K562 (cell line): ENCODE measurements around the gene L3MBTL3. TPM values are rescaled to one million over a fixed set of nuclear protein-coding genes. Genes with fewer than 3 reads are reported as not detected.

ENCODE experiments used
- ATAC-seq: fragments of 200-7000 bp; cut with Tn5 transposase; 3 replicates; pipeline ENCODE4 v1.9.1; 2020; ENCODE audit warnings: moderate library complexity
- BruUV-seq: library from RNA; stranded (reverse); fragments of 400-500 nt; replicated peaks from 2 replicates; lab custom pipeline; 2021; lab: Mats Ljungman, UMichigan
- CTCF ChIA-PET: fragments of 300-600 bp; formaldehyde crosslinking; extraction: SDS; loops from one replicate; lab custom pipeline; 2021; ENCODE audit warnings: low intra/inter-chr PET ratio; lab: Yijun Ruan, JAX
- POLR2A ChIA-PET: fragments of 300-600, 350-650 bp; sonication (Branson Sonifier 250); formaldehyde crosslinking; extraction: SDS; loops from one replicate; lab custom pipeline; 2021; ENCODE audit warnings: antibody characterized with exemption, inconsistent platforms; lab: Yijun Ruan, JAX
- DNase-seq, 4 experiments: peaks; one replicate each; pipeline versions ENCODE4 v3.0.0 to v3.0.0-alpha.2; 2011 to 2018; ENCODE audit warnings: low spot score in 3 of 4, mixed read lengths in 3 of 4; ENCODE audit errors: extremely low read depth in 1 of 4
- FAIRE-seq: peaks from 2 replicates; lab custom pipeline; 2011; peaks lifted over from hg19 to GRCh38; lab: Jason Lieb, UNC
- H2AFZ ChIP-seq: 2 replicates; pipeline ENCODE4 v1.6.0; 2011; ENCODE audit warnings: low read depth, low read length, control low read depth, inconsistent platforms
- H3K27ac ChIP-seq: fragments of 200-600 bp; 3 replicates; pipeline ENCODE4 v1.8.0; 2011; ENCODE audit warnings: low read depth, mild to moderate bottlenecking, control low read depth, inconsistent platforms, low read length, moderate library complexity, mixed read lengths; ENCODE audit errors: extremely low read depth
- H3K27me3 ChIP-seq, 2 experiments: fragments of 300-600 bp in 1 of 2; 2 replicates in 1 of 2; 3 replicates in 1 of 2; pipeline versions ENCODE4 v1.6.0 to v1.8.0; 2011; ENCODE audit warnings: inconsistent platforms in 2 of 2, low read length in 2 of 2, mild to moderate bottlenecking in 1 of 2, mixed read lengths in 1 of 2, moderate library complexity in 1 of 2; ENCODE audit not compliant: control insufficient read depth in 2 of 2, insufficient read depth in 2 of 2
- H3K36me3 ChIP-seq: fragments of 300-600 bp; 3 replicates; pipeline ENCODE4 v1.8.0; 2011; ENCODE audit warnings: mild to moderate bottlenecking, low read length, inconsistent platforms; ENCODE audit not compliant: control insufficient read depth, insufficient read depth
- H3K4me1 ChIP-seq, 2 experiments: fragments of 200-600 bp in 1 of 2; replicated peaks in 1 of 2; 2 replicates in 1 of 2; 3 replicates in 1 of 2; pipeline versions ENCODE4 v1.5.1 to v1.8.0; 2011; ENCODE audit warnings: inconsistent platforms in 2 of 2, low read length in 2 of 2, mild to moderate bottlenecking in 1 of 2, mixed read lengths in 1 of 2, moderate library complexity in 1 of 2; ENCODE audit not compliant: control insufficient read depth in 2 of 2, insufficient read depth in 2 of 2
- H3K4me2 ChIP-seq: 2 replicates; pipeline ENCODE4 v1.6.1; 2011; ENCODE audit warnings: low read length, control low read depth, inconsistent platforms, mixed read lengths; ENCODE audit not compliant: insufficient read depth
- H3K4me3 ChIP-seq: fragments of 200-600 bp; sonication (generic), shearing (Covaris generic); 2 replicates; pipeline ENCODE4 v1.5.1; 2016; ENCODE audit warnings: control low read depth, inconsistent platforms
- H3K79me2 ChIP-seq: fragments of 200-600 bp; 3 replicates; pipeline ENCODE4 v1.8.0; 2011; ENCODE audit warnings: low read length, inconsistent platforms; ENCODE audit not compliant: control insufficient read depth, insufficient read depth
- H3K9ac ChIP-seq, 2 experiments: 2 replicates each; pipeline versions ENCODE4 v1.6.0 to v1.6.1; 2011; ENCODE audit warnings: low read depth in 2 of 2, low read length in 2 of 2, control low read depth in 1 of 2, inconsistent platforms in 1 of 2, mild to moderate bottlenecking in 1 of 2, mixed read lengths in 1 of 2; ENCODE audit not compliant: insufficient read depth in 1 of 2
- H3K9me1 ChIP-seq: one replicate; pipeline ENCODE4 v1.6.0; 2011; ENCODE audit warnings: inconsistent platforms, mild to moderate bottlenecking, low read length, moderate library complexity; ENCODE audit not compliant: control insufficient read depth, insufficient read depth
- H3K9me3 ChIP-seq: replicated peaks from 2 replicates; pipeline ENCODE4 v1.5.1; 2011; ENCODE audit warnings: low read depth, low read length, inconsistent platforms; ENCODE audit not compliant: control insufficient read depth, insufficient read depth
- H4K20me1 ChIP-seq: replicated peaks from 2 replicates; pipeline ENCODE4 v1.6.1; 2011; ENCODE audit warnings: low read length, inconsistent platforms, mixed read lengths; ENCODE audit not compliant: control insufficient read depth, insufficient read depth
- CREB5 ChIP-seq: fragments of 250-450 bp; sonication (Bioruptor Pico); IDR thresholded peaks from 2 replicates; pipeline ENCODE4 v1.5.0; 2020; ENCODE audit warnings: mild to moderate bottlenecking
- KDM1A ChIP-seq, 2 experiments: fragments of 450-650 bp; IDR thresholded peaks; 2 replicates each; pipeline ENCODE4 v1.6.1; 2016; ENCODE audit warnings: mild to moderate bottlenecking in 2 of 2
- PCBP2 ChIP-seq: fragments of 200-400 bp; formaldehyde crosslinking; IDR thresholded peaks from 2 replicates; pipeline ENCODE4 v1.6.1; 2018; ENCODE audit warnings: low read length, low read depth, mild to moderate bottlenecking, moderate library complexity; ENCODE audit not compliant: poor library complexity, severe bottlenecking
- RBM25 ChIP-seq: fragments of 200-400 bp; formaldehyde crosslinking; IDR thresholded peaks from 2 replicates; pipeline ENCODE4 v1.6.1; 2018; ENCODE audit warnings: low read length, low read depth, moderate library complexity; ENCODE audit not compliant: severe bottlenecking
- SIX5 ChIP-seq, 2 experiments: IDR thresholded peaks; 2 replicates each; pipeline ENCODE4 v1.6.1; 2011; ENCODE audit warnings: low read length in 2 of 2, borderline replicate concordance in 1 of 2, low read depth in 1 of 2, mild to moderate bottlenecking in 1 of 2, moderate library complexity in 1 of 2; ENCODE audit not compliant: insufficient read depth in 1 of 2
- SMAD1 ChIP-seq: fragments of 150-350 bp; IDR thresholded peaks from 2 replicates; pipeline ENCODE4 v1.6.1; 2014; ENCODE audit warnings: low read length, low read depth; ENCODE audit not compliant: partially characterized antibody
- SP1 ChIP-seq: sonication (generic); formaldehyde crosslinking; IDR thresholded peaks from 2 replicates; pipeline ENCODE4 v1.8.1; 2022; ENCODE audit warnings: mild to moderate bottlenecking, missing genetic modification reagents
- SRF ChIP-seq, 2 experiments: fragments of 250-450, 450-650 bp in 1 of 2; sonication (Bioruptor Pico) in 1 of 2; sonication (generic) in 1 of 2; formaldehyde crosslinking; IDR thresholded peaks; 2 replicates each; pipeline versions ENCODE4 v1.5.0 to v1.5.1; 2020 to 2022; ENCODE audit warnings: mild to moderate bottlenecking in 1 of 2, missing genetic modification reagents in 1 of 2
- TEAD1 ChIP-seq, 2 experiments: fragments of 450-650 bp in 1 of 2; sonication (generic) in 1 of 2; formaldehyde crosslinking; IDR thresholded peaks; 2 replicates each; pipeline versions ENCODE4 v1.4.0 to v1.8.0; 2020 to 2022; ENCODE audit warnings: mild to moderate bottlenecking in 2 of 2, missing genetic modification reagents in 1 of 2
- ZNF436 ChIP-seq: fragments of 250-450, 450-650 bp; sonication (Bioruptor Pico); formaldehyde crosslinking; IDR thresholded peaks from 2 replicates; pipeline ENCODE4 v1.7.0; 2020; ENCODE audit warnings: mild to moderate bottlenecking
- ZNF512 ChIP-seq: IDR thresholded peaks from 2 replicates; pipeline ENCODE4 v1.6.1; 2016; ENCODE audit warnings: missing genetic modification characterization, missing compliant biosample characterization
- in situ Hi-C: fragments of 300-500 bp; cut with MboI; formaldehyde crosslinking; loops from 4 replicates; pipeline ENCODE4 v1.15.0; 2018; ENCODE audit warnings: inconsistent platforms, mixed read lengths
- intact Hi-C: fragments of 100-400 bp; cut with micrococcal nuclease; formaldehyde crosslinking; loops from 2 replicates; pipeline ENCODE4 v1.14.2; 2022
- polyA plus RNA-seq, 8 experiments: library from polyadenylated mRNA; depleted of rRNA in 4 of 8; stranded (reverse) in 5 of 8; unstranded in 3 of 8; fragments of >200 nt; fragmentation: Nextera tagmentation in 2 of 8; fragmentation: Illumina TruSeq in 1 of 8; extraction: Ambion mirVana in 2 of 8; extraction: Trizol in 1 of 8; gene quantifications; 2 replicates each; pipeline versions ENCODE4 v1.2.1 to v1.2.3, GENCODE V29; 2011 to 2014; ENCODE audit warnings: inconsistent platforms in 1 of 8, missing spikeins in 1 of 8
- total RNA-seq, 7 experiments: library from RNA; depleted of rRNA in 6 of 7; stranded (reverse); fragments of >200 nt in 6 of 7; fragmentation: Illumina TruSeq in 2 of 7; extraction: Trizol in 2 of 7; gene quantifications; 2 replicates each; pipeline versions ENCODE4 v1.2.1 to v1.2.3, GENCODE V29; 2011 to 2021; ENCODE audit warnings: low replicate concordance in 1 of 7

Gene L3MBTL3
- total and polyA plus RNA-seq, 9 of the 15 experiments (the other 6 are each of a cell fraction or from before 2014, with no cell fraction given), result 0.83 to 6.9 (median 5.4) TPM

- no peak for TF ChIP-seq SIX5 (IDR thresholded peaks at IDR 0.05; ENCODE audit: borderline replicate concordance in 1 of 2, insufficient read depth in 1 of 2, low read depth in 1 of 2, low read length in 2 of 2)
- no peak for TF ChIP-seq ZNF436
- TF ChIP-seq KDM1A (IDR thresholded peaks at IDR 0.05), result peak in 1 of 2 experiments; percentile 61; a peak in 2 of 4 replicates
- no peak for TF ChIP-seq SMAD1
- no peak for TF ChIP-seq SP1 (CRISPR knock-in tag)
- TF ChIP-seq SRF (CRISPR knock-in tag; IDR thresholded peaks at IDR 0.05), result no peak
- peak in 1 of 2 experiments; percentile 48; a peak in 1 of 4 replicates for TF ChIP-seq TEAD1 (CRISPR knock-in tag; IDR thresholded peaks at IDR 0.05)
- no peak for TF ChIP-seq RBM25
- TF ChIP-seq, all 486 proteins: peak for 13
Observed at GRCh38 chr6:130178692-130179091, 160.3 kb downstream of the L3MBTL3 start (continued).

GRCh38 chr6:130182466-130182865, 164.1 kb downstream of the L3MBTL3 start:
- Histone ChIP-seq H3K4me1 (no peaks in the 10 kb centered on the region; a peak in 1 of 5 replicates), H3K27me3 (no peaks in the 10 kb centered on the region; a peak in 1 of 5 replicates), H3K4me3 (no peak overlapping the region), H3K9me3 (no peaks in the 10 kb centered on the region), H3K79me2 (no peaks in the 10 kb centered on the region), H3K9ac (no peak overlapping the region), H3K9me1 (no peaks in the 10 kb centered on the region), H4K20me1 (no peaks in the 10 kb centered on the region), H3K4me2 (no peak overlapping the region), H3K27ac (no peak overlapping the region), H3K36me3 (no peaks in the 10 kb centered on the region), H2AFZ (no peak overlapping the region)
- in situ Hi-C loops, result no loop called here
- intact Hi-C loops, result no loop called here
- no peak for FAIRE-seq
- no peak for ATAC-seq
- peak; percentile 69 for TF ChIP-seq ZNF512 (tag)
- no peak for TF ChIP-seq CREB5 (CRISPR knock-in tag)
- TF ChIP-seq PCBP2, result peak; percentile 41
- ChIA-PET POLR2A (no interaction called here), CTCF (no interaction called here)
- no TSS peak for BruUV-seq
- no peak for DNase-seq
